Gastrocnemius medialis (tissue), 4 donors: ENCODE results near the gene ST7. TPM values are rescaled to one million over a fixed set of nuclear protein-coding genes. Genes with fewer than 3 reads are reported as not detected.

ENCODE experiments used
- ATAC-seq, 2 donors: fragments of 150-250 bp; one replicate each; pipeline ENCODE4 v1.9.1; 2016
- DNase-seq, 2 donors: peaks; one replicate each; pipeline ENCODE4 v3.0.0-alpha.2; 2019
- H3K27ac ChIP-seq, 4 donors: fragments of 200-600 bp; sonication (generic); 1 replicate in 1 of 4; 2 replicates in 3 of 4; pipeline ENCODE4 v1.5.1; 2016 to 2018; ENCODE audit warnings: mild to moderate bottlenecking in 2 of 4, moderate library complexity in 1 of 4
- H3K27me3 ChIP-seq, 3 donors: fragments of 200-600 bp; sonication (generic) in 2 of 3; 1 replicate in 1 of 3; 2 replicates in 2 of 3; pipeline versions ENCODE4 v1.5.1 to v1.6.0; 2016 to 2019; ENCODE audit warnings: mild to moderate bottlenecking in 1 of 3, moderate library complexity in 1 of 3
- H3K36me3 ChIP-seq, 2 donors: fragments of 200-600 bp; sonication (generic) in 1 of 2; one replicate each; pipeline ENCODE4 v1.5.1; 2017 to 2018
- H3K4me1 ChIP-seq, 2 donors: fragments of 200-600 bp; sonication (generic) in 1 of 2; one replicate each; pipeline ENCODE4 v1.5.1; 2016 to 2017; ENCODE audit warnings: mild to moderate bottlenecking in 2 of 2
- H3K4me3 ChIP-seq, 4 donors: fragments of 200-600 bp; sonication (generic) in 3 of 4; 1 replicate in 1 of 4; 2 replicates in 3 of 4; pipeline ENCODE4 v1.5.1; 2016 to 2019; ENCODE audit warnings: mild to moderate bottlenecking in 2 of 4
- H3K9me3 ChIP-seq, 3 donors: fragments of 200-600 bp; sonication (generic) in 2 of 3; 1 replicate in 1 of 3; 2 replicates in 2 of 3; pipeline ENCODE4 v1.5.1; 2016 to 2019
- POLR2A ChIP-seq, 2 donors: fragments of 450-650 bp; IDR thresholded peaks; one replicate each; pipeline ENCODE4 v1.6.1; 2017; ENCODE audit warnings: antibody characterized with exemption in 2 of 2, mild to moderate bottlenecking in 2 of 2, moderate library complexity in 2 of 2
- in situ Hi-C, 4 donors: fragments of 200-750 bp; cut with MboI; loops; one replicate each; pipeline versions ENCODE4 v1.15.0 to v1.8.0; 2017; ENCODE audit warnings: low sequenced_read_pairs in 4 of 4
- intact Hi-C: fragments of 100-400 bp; cut with DNase I; formaldehyde crosslinking; loops from one replicate; pipeline ENCODE4 v1.15.1; 2023; ENCODE audit warnings: low total_unique reads
- total RNA-seq, 4 donors: library from RNA; depleted of rRNA; stranded (reverse); fragments of >200 nt; gene quantifications; one replicate each; pipeline versions ENCODE4 v1.1.0 to v1.2.3, GENCODE V29; 2016
- TF ChIP-seq, protein P1 (sequence below), 5 experiments: fragments of 450-650 bp in 3 of 5; fragments of 200-600 bp in 2 of 5; sonication (generic) in 2 of 5; IDR thresholded peaks in 4 of 5; conservative IDR thresholded peaks in 1 of 5; 1 replicate in 4 of 5; 2 replicates in 1 of 5; pipeline ENCODE4 v1.5.1; 2016 to 2019; ENCODE audit warnings: antibody characterized with exemption in 5 of 5, mild to moderate bottlenecking in 3 of 5, moderate library complexity in 3 of 5

The ST7 gene
- total RNA-seq, 4 donors from 2014 or later = 5.5 to 14.5 (median 11.9) TPM

DNA sequence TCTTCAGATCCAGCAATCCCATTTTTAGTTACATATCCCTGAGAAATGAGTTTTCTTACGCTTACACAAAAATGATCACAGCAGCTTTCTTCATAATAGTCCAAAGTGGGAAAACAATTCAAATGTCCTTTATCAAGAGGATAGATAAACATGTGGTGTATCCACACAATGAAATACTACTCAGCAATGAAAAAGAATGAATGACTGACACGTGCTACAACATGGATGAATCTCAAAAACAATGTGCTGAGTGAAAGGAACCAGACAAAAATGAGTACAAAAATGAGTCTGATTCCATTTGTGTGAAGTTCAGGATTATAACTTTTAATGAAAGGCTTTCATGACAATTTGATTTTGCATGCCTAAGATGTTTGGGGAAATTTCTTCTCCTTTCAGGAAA, 230.4 kb downstream of the ST7 start:
- Histone ChIP-seq H3K36me3 (no peaks in the 10 kb centered on the region), H3K4me1 (no peaks in the 10 kb centered on the region), H3K27ac (no peak overlapping the region), H3K27me3 (no peaks in the 10 kb centered on the region), H3K9me3 (no peaks in the 10 kb centered on the region), H3K4me3 (no peak overlapping the region)
- ATAC-seq (no peak), DNase-seq (no peak)
- intact Hi-C loops (no loop called here), in situ Hi-C loops (no loop called here)
- TF ChIP-seq POLR2A (IDR thresholded peaks at IDR 0.05) = no peak
- TF ChIP-seq, protein P1, sequence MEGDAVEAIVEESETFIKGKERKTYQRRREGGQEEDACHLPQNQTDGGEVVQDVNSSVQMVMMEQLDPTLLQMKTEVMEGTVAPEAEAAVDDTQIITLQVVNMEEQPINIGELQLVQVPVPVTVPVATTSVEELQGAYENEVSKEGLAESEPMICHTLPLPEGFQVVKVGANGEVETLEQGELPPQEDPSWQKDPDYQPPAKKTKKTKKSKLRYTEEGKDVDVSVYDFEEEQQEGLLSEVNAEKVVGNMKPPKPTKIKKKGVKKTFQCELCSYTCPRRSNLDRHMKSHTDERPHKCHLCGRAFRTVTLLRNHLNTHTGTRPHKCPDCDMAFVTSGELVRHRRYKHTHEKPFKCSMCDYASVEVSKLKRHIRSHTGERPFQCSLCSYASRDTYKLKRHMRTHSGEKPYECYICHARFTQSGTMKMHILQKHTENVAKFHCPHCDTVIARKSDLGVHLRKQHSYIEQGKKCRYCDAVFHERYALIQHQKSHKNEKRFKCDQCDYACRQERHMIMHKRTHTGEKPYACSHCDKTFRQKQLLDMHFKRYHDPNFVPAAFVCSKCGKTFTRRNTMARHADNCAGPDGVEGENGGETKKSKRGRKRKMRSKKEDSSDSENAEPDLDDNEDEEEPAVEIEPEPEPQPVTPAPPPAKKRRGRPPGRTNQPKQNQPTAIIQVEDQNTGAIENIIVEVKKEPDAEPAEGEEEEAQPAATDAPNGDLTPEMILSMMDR (IDR thresholded peaks at IDR 0.05 in 4 of 5, conservative IDR thresholded peaks at IDR 0.05 in 1 of 5) = no peak

DNA sequence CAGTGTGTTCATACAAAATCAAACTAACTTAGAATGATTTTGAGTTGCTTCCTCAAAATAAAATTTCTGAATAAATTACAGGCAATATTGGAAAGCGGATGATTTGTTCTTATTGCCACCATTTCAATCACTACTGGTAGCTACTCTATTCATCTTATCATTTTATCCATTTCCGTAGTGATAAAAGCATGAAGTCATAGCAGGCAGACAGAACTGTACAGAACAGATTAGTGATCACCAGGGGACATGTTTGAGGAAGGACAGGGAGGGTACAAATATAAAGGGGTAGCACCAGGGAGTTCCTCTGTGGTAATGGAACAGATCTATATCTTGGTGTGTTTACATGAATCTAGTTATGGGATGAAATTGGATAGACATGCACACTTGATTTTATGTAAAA, 231.1 kb downstream of the ST7 start:
- Histone ChIP-seq H3K4me1 (no peaks in the 10 kb centered on the region), H3K27me3 (no peaks in the 10 kb centered on the region), H3K27ac (no peak overlapping the region), H3K4me3 (no peak overlapping the region), H3K9me3 (no peaks in the 10 kb centered on the region), H3K36me3 (peaks cover 0 to 5% of the 10 kb centered on the region in 2 donors)
- no peak for ATAC-seq
- TF ChIP-seq, protein P1 (IDR thresholded peaks at IDR 0.05 in 4 of 5, conservative IDR thresholded peaks at IDR 0.05 in 1 of 5) = no peak
- TF ChIP-seq POLR2A (IDR thresholded peaks at IDR 0.05) = no peak
- in situ Hi-C loops (no loop called here), intact Hi-C loops (no loop called here)
- no peak for DNase-seq

DNA sequence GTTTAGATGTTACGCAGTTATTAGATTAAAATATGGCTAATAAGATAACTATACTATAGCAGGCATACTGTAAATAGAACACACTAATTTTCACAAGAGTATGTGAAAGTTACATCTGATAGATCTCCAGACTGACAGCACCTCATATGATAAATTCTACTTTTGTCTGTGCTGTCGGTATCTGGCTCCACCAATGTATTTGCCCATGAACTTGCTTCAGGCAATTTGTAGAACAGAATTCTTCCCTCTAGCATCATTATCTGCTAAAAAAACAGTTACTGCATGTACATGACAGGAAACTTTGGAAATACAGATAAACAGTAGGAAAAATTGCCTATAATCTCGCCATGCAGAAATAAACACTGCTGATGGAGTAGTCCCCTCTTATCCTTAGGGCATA, 231.8 kb downstream of the ST7 start:
- Histone ChIP-seq H3K36me3 (peaks cover 0 to 9% of the 10 kb centered on the region in 2 donors), H3K27me3 (no peaks in the 10 kb centered on the region), H3K9me3 (no peaks in the 10 kb centered on the region), H3K4me1 (no peaks in the 10 kb centered on the region), H3K4me3 (no peak overlapping the region), H3K27ac (no peak overlapping the region)
- ATAC-seq = no peak
- DNase-seq = no peak
- no peak for TF ChIP-seq POLR2A (IDR thresholded peaks at IDR 0.05)
- in situ Hi-C loops (no loop called here), intact Hi-C loops (no loop called here)

DNA sequence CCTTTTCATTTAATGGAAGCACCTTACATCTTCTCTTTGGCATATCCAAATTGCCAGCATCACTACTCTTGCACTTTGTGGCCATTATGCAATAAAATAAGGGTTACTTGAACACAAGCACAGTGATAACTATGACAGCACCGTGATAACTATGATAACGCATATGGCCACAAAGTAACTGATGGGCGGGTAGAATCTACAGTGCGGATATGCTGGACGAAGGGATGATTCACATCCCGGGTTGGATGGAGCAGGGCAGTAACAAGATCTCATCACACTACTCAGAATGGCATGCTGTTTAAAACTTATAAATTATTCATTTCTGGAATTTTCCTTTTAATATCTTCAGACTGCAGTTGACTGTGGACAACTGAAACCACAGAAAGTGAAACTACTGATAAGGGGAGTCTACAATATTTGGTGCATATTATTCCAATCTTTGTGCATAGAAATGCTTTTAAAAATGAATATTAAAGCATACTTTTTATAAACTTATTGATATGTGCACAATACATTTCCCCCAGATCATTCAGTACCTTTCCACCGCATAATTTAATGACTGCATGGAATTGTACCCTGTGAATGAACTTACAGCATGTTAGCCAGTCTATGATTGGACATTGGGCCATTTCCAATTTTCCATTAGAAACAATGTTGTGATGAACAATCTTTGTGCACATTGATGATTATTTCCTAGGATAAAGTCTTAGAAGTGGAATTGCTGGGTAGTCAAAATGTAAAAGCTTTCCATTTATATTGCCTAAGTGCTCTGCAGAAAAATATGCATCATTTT, 233.1 kb downstream of the ST7 start:
- Histone ChIP-seq H3K27ac (no peak overlapping the region), H3K36me3 (peaks cover 0 to 13% of the 10 kb centered on the region in 2 donors), H3K9me3 (no peaks in the 10 kb centered on the region), H3K4me1 (no peaks in the 10 kb centered on the region), H3K27me3 (no peaks in the 10 kb centered on the region), H3K4me3 (no peak overlapping the region)
- no peak for TF ChIP-seq POLR2A (IDR thresholded peaks at IDR 0.05)
- TF ChIP-seq, protein P1 (IDR thresholded peaks at IDR 0.05 in 4 of 5, conservative IDR thresholded peaks at IDR 0.05 in 1 of 5) = no peak
- in situ Hi-C loops (no loop called here), intact Hi-C loops (no loop called here)
- DNase-seq (no peak), ATAC-seq (no peak)

DNA sequence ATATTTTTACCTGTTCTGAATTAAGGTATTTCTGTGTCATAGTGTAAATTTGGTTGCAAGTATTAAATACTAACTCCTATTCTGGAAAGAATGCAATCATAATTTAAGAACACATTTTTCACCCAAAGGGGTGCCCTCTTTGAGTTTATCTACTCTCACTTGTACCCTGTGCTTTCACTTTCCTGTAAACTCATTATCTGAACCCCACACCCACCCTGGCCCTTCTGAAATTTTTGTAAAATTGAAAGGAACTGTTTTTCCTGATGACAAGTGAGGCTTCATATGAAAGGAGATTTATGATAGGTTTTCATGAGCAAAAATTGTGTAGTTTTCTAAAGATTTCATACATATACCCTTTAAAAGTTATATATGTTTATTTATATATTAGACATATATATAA, 235.1 kb downstream of the ST7 start:
- H3K27ac ChIP-seq = no peak overlapping the region
- intact Hi-C loops = no loop called here
- H3K36me3 ChIP-seq = peaks cover 0 to 13% of the 10 kb centered on the region in 2 donors
- TF ChIP-seq POLR2A (IDR thresholded peaks at IDR 0.05) = no peak
- TF ChIP-seq, protein P1 (IDR thresholded peaks at IDR 0.05 in 4 of 5, conservative IDR thresholded peaks at IDR 0.05 in 1 of 5) = no peak
- ATAC-seq (no peak), DNase-seq (no peak)
- no peak overlapping the region for H3K4me3 ChIP-seq
- no peaks in the 10 kb centered on the region for H3K4me1 ChIP-seq
- H3K27me3 ChIP-seq = no peaks in the 10 kb centered on the region
- no peaks in the 10 kb centered on the region for H3K9me3 ChIP-seq
- in situ Hi-C loops = no loop called here
